ENCODE measurements around the gene ETF1. TPM values are rescaled to one million over a fixed set of nuclear protein-coding genes. Genes with fewer than 3 reads are reported as not detected.

ETF1 gene
- total RNA-seq, 1 donor from 2014 or later: 60.6 TPM

DNA sequence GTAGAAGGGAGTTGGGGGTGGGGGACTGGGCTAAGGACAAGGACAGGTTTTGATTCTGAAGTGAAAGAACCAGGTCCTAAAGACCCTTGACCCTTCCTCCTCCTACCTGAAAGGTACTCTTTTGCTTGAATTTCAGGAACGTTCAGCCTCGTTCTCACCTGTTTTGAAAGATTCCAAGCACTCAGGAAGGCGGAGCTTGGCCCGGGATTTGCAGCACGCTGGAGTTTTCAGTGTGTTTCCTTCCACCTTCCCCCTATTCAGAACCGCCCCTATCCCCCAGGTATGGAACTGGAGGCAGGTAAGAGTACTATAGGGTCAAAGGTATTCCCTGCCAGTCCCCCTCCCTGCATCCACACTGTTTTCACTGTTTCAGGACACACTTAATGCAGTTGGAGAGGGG is 70.7 kb downstream of the ETF1 start:
- intact Hi-C loops (cut with DNase I): no loop called here
- Histone ChIP-seq H3K9me3 (no peaks in the 10 kb centered on the region), H3K4me1 (peaks cover 27% of the 10 kb centered on the region), H3K27me3 (no peaks in the 10 kb centered on the region), H3K4me3 (no peak overlapping the region), H3K36me3 (no peaks in the 10 kb centered on the region), H3K27ac (no peak overlapping the region)
- no peak for DNase-seq (ENCODE audit: extremely low spot score in 2 of 2)
- TF ChIP-seq CTCF (IDR thresholded peaks at IDR 0.05): no peak
- TF ChIP-seq POLR2A (IDR thresholded peaks at IDR 0.05): no peak
- no peak for TF ChIP-seq POLR2AphosphoS5 (IDR thresholded peaks at IDR 0.05; ENCODE audit: insufficient read depth in 1 of 2, low read depth in 1 of 2)

- Histone ChIP-seq H3K27ac (no peak overlapping the region), H3K9me3 (no peaks in the 10 kb centered on the region), H3K27me3 (no peaks in the 10 kb centered on the region), H3K36me3 (no peaks in the 10 kb centered on the region), H3K4me1 (peaks cover 33% of the 10 kb centered on the region), H3K4me3 (no peak overlapping the region)
- intact Hi-C loops (cut with DNase I): no loop called here
- DNase-seq (ENCODE audit: extremely low spot score in 2 of 2): no peak
- TF ChIP-seq POLR2AphosphoS5 (IDR thresholded peaks at IDR 0.05; ENCODE audit: insufficient read depth in 1 of 2, low read depth in 1 of 2) (no peak), POLR2A (IDR thresholded peaks at IDR 0.05) (no peak), CTCF (IDR thresholded peaks at IDR 0.05) (no peak)
Measured at GRCh38 chr5:138471052-138471361, 72.0 kb downstream of the ETF1 start.

DNA sequence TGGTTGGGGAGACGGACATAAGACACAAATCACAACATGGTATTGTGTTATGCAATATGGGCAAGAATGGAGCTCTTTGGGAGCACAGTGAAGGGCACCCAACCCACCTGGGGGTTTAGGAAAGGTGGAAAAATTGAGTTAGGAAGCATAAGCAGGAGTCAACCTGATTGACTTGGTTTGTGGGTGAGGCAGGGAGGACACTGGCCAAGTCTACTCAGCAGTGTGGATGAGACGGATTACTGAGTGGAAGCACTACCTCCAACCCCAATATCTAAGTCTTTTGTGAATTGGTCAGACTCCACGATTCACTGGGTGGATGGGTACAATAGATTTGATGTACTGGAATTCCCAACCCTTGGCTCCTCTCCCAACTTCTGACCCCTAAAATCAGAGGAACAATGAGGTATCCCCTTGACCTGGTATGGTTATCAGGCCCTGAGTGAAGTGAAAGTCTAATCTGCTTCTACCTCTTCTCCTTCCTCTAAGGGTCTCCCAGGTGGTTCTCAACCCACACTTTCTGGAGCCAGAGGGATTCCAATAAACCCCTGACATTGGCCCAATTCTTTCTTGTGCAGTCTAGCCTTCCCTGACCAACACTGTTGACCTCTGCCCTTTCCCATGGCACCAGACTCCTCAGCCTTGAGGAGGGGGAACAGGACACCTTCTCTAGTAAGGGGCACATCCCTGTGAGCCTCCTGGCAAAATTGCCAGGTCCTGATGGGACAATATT is 72.5 kb downstream of the ETF1 start:
- intact Hi-C loops (cut with DNase I): no loop called here
- TF ChIP-seq POLR2AphosphoS5 (IDR thresholded peaks at IDR 0.05; ENCODE audit: insufficient read depth in 1 of 2, low read depth in 1 of 2) (no peak), CTCF (IDR thresholded peaks at IDR 0.05) (no peak), POLR2A (IDR thresholded peaks at IDR 0.05) (no peak)
- no peaks in the 10 kb centered on the region for H3K27me3 ChIP-seq
- no peak overlapping the region for H3K4me3 ChIP-seq
- no peaks in the 10 kb centered on the region for H3K9me3 ChIP-seq
- DNase-seq (ENCODE audit: extremely low spot score in 2 of 2): no peak
- no peak overlapping the region for H3K27ac ChIP-seq
- no peaks in the 10 kb centered on the region for H3K36me3 ChIP-seq
- peaks cover 34% of the 10 kb centered on the region for H3K4me1 ChIP-seq

DNA sequence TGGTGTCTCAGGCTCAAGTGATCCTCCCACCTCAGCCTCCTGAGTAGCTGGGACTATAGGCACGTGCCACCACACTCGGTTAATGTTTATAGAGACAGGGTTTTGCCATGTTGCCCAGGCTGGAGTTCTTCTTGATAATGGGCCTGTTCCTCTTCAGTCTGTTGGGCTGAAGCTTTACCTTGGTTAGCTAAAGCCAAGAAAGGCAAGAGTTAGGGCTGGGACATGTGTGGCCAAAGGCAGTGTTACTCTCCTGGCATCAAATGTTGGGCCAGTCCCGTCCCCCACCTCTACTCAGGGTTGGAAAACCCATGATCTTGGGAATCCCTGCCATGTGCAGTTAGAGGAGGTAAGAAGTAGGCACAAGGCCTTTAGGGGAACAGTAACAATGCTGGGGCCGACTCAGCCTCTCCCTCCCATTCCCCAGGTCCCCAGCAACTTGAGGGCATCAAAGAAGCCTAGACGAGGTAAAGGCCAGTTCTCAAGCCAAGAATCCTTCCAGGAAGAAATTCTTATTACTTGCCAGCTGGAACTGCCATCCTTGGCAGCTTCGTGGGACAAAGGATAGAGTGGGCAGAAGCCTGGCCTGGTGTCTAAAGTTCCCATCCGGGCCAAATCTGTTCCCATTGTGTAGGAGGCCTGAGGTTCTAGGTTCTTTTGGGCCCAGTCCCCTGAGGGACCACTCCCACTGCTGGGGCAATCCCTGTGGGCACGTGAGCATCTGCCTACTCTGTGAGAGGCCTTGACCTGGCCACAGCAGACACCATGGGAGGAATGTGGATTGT is 73.3 kb downstream of the ETF1 start:
- Histone ChIP-seq H3K9me3 (no peaks in the 10 kb centered on the region), H3K4me3 (no peak overlapping the region), H3K36me3 (no peaks in the 10 kb centered on the region), H3K27ac (no peak overlapping the region), H3K27me3 (no peaks in the 10 kb centered on the region), H3K4me1 (peaks cover 34% of the 10 kb centered on the region)
- intact Hi-C loops (cut with DNase I): no loop called here
- no peak for TF ChIP-seq CTCF (IDR thresholded peaks at IDR 0.05)
- no peak for TF ChIP-seq POLR2A (IDR thresholded peaks at IDR 0.05)
- TF ChIP-seq POLR2AphosphoS5 (IDR thresholded peaks at IDR 0.05; ENCODE audit: insufficient read depth in 1 of 2, low read depth in 1 of 2): peak in 1 of 2 donors; percentile 32
- DNase-seq (ENCODE audit: extremely low spot score in 2 of 2): peak in 1 of 2 donors; percentile 86

Data from vagina (tissue), 2 donors.